K562 treated with DMSO at 1 percent for 24 hours (cell line): ENCODE measurements around the gene NRCAM. TPM values are rescaled to one million over a fixed set of nuclear protein-coding genes. Genes with fewer than 3 reads are reported as not detected.

ENCODE experiments used
- total RNA-seq: library from RNA; unstranded; fragments of 300-600 nt; gene quantifications from 2 replicates; pipeline ENCODE4 v1.2.3, GENCODE V29; 2022; ENCODE audit warnings: low read depth; ENCODE audit not compliant: insufficient read depth

Gene NRCAM
- total RNA-seq, result 0.38 and 0.69 TPM in 2 replicates

GRCh38 chr7:108455998-108456677 is at the start of gene NRCAM:
Gene NRCAM (minus strand): TSS chr7:108456436. CDS start chr7:108240064, 216,372 bp downstream.

GRCh38 chr7:108130261-108130660 is 326.0 kb downstream of the NRCAM start, which contains the start of gene LAMB4:
Gene LAMB4 (minus strand): TSS chr7:108130361. CDS start chr7:108123164, 7,197 bp downstream.

Other genes starting within 250 kb of the NRCAM start
- 21.4 and 25.3 TPM in 2 replicates for gene PNPLA8, start 69.7 kb upstream of the NRCAM start, total RNA-seq
- 13.0 and 18.8 TPM in 2 replicates for gene THAP5, start 113.3 kb upstream of the NRCAM start, total RNA-seq
- 22.2 and 25.5 TPM in 2 replicates for gene DNAJB9, start 113.4 kb upstream of the NRCAM start, total RNA-seq